HEK293 (cell line): Measurements from ENCODE around the gene PLCB1.

Experiments
- CTCF ChIA-PET: fragments of 350-600 bp; formaldehyde crosslinking; extraction: SDS; loops from one replicate; lab custom pipeline; 2021; ENCODE audit warnings: antibody characterized with exemption; lab: Yijun Ruan, JAX
- POLR2A ChIA-PET: fragments of 300-600 bp; formaldehyde crosslinking; extraction: SDS; loops from one replicate; lab custom pipeline; 2020; ENCODE audit warnings: antibody characterized with exemption, inconsistent platforms; lab: Yijun Ruan, JAX
- H3K27ac ChIP-seq: fragments of 200-500 bp; sonication (Bioruptor generic); 2 replicates; pipeline ENCODE4 v1.5.1; 2014; ENCODE audit warnings: low read depth, low read length, control low read depth, inconsistent platforms; ENCODE audit errors: extremely low read depth
- H3K36me3 ChIP-seq, 2 experiments: fragments of 200-500 bp in 1 of 2; sonication (Bioruptor generic) in 1 of 2; 1 replicate in 1 of 2; 2 replicates in 1 of 2; pipeline ENCODE4 v1.5.1; 2014 to 2017; ENCODE audit warnings: inconsistent platforms in 2 of 2, low read length in 2 of 2; ENCODE audit not compliant: control insufficient read depth in 2 of 2, insufficient read depth in 1 of 2
- H3K4me1 ChIP-seq: fragments of 200-500 bp; sonication (Bioruptor generic); 2 replicates; pipeline ENCODE4 v1.5.1; 2014; ENCODE audit warnings: mild to moderate bottlenecking, low read length, inconsistent platforms; ENCODE audit not compliant: control insufficient read depth, insufficient read depth
- H3K4me3 ChIP-seq: 2 replicates; pipeline ENCODE4 v1.5.1; 2011; ENCODE audit warnings: low read depth, mild to moderate bottlenecking, control low read depth, low read length, moderate library complexity
- H3K9me3 ChIP-seq: fragments of 200-500 bp; sonication (Bioruptor generic); 2 replicates; pipeline ENCODE4 v1.5.1; 2014; ENCODE audit warnings: low read depth, low read length, inconsistent platforms; ENCODE audit not compliant: control insufficient read depth, insufficient read depth
- HOXA7 ChIP-seq: sonication (generic); formaldehyde crosslinking; IDR thresholded peaks from 2 replicates; pipeline ENCODE4 v1.8.1; 2022; ENCODE audit warnings: missing genetic modification reagents, borderline replicate concordance
- HOXD13 ChIP-seq: sonication (generic); formaldehyde crosslinking; IDR thresholded peaks from 2 replicates; pipeline ENCODE4 v1.8.0; 2022; ENCODE audit warnings: missing genetic modification reagents, borderline replicate concordance
- IKZF3 ChIP-seq: fragments of 450-650 bp; IDR thresholded peaks from 2 replicates; pipeline ENCODE4 v1.5.0; 2018; ENCODE audit warnings: missing biosample characterization, mild to moderate bottlenecking, missing genetic modification characterization, moderate library complexity
- KLF16 ChIP-seq: fragments of 450-650 bp; formaldehyde crosslinking; IDR thresholded peaks from 2 replicates; pipeline ENCODE4 v1.5.1; 2017; ENCODE audit warnings: missing biosample characterization, missing genetic modification characterization
- ZIC2 ChIP-seq: fragments of 450-650 bp; formaldehyde crosslinking; IDR thresholded peaks from 2 replicates; pipeline ENCODE4 v1.5.1; 2016; ENCODE audit warnings: missing biosample characterization, missing genetic modification characterization
- ZNF157 ChIP-seq: fragments of 450-650 bp; formaldehyde crosslinking; IDR thresholded peaks from 2 replicates; pipeline ENCODE4 v1.5.1; 2016; ENCODE audit warnings: missing biosample characterization, missing genetic modification characterization
- ZNF184 ChIP-seq: fragments of 450-650 bp; IDR thresholded peaks from 2 replicates; pipeline ENCODE4 v1.5.1; 2018; ENCODE audit warnings: missing biosample characterization, mild to moderate bottlenecking, missing genetic modification characterization
- ZNF19 ChIP-seq: fragments of 450-650 bp; formaldehyde crosslinking; IDR thresholded peaks from 2 replicates; pipeline ENCODE4; 2016; ENCODE audit warnings: missing biosample characterization, missing genetic modification characterization, low read depth
- ZNF2 ChIP-seq: fragments of 450-650 bp; formaldehyde crosslinking; IDR thresholded peaks from 2 replicates; pipeline ENCODE4 v1.5.1; 2016; ENCODE audit warnings: missing biosample characterization, missing genetic modification characterization
- ZNF214 ChIP-seq: fragments of 450-650 bp; formaldehyde crosslinking; IDR thresholded peaks from 2 replicates; pipeline ENCODE4 v1.5.1; 2017; ENCODE audit warnings: missing biosample characterization, mild to moderate bottlenecking, missing genetic modification characterization, borderline replicate concordance
- ZNF223 ChIP-seq: fragments of 450-650 bp; formaldehyde crosslinking; IDR thresholded peaks from 2 replicates; pipeline ENCODE4 v1.5.1; 2016; ENCODE audit warnings: missing biosample characterization, missing genetic modification characterization
- ZNF354C ChIP-seq: fragments of 450-650 bp; formaldehyde crosslinking; IDR thresholded peaks from 2 replicates; pipeline ENCODE4 v1.5.1; 2016; ENCODE audit warnings: missing biosample characterization, missing genetic modification characterization, low read depth, borderline replicate concordance
- ZNF394 ChIP-seq: fragments of 450-650 bp; formaldehyde crosslinking; IDR thresholded peaks from 2 replicates; pipeline ENCODE4 v1.5.1; 2016; ENCODE audit warnings: missing biosample characterization, missing genetic modification characterization, mild to moderate bottlenecking, moderate library complexity, borderline replicate concordance
- ZNF423 ChIP-seq: fragments of 450-650 bp; formaldehyde crosslinking; IDR thresholded peaks from 2 replicates; pipeline ENCODE4 v1.5.1; 2016; ENCODE audit warnings: missing biosample characterization, missing genetic modification characterization
- ZNF426 ChIP-seq: fragments of 450-650 bp; formaldehyde crosslinking; IDR thresholded peaks from 2 replicates; pipeline ENCODE4 v1.5.1; 2017; ENCODE audit warnings: missing biosample characterization, missing genetic modification characterization, mild to moderate bottlenecking, inconsistent platforms, moderate library complexity
- ZNF501 ChIP-seq: fragments of 450-650 bp; formaldehyde crosslinking; IDR thresholded peaks from 2 replicates; pipeline ENCODE4 v1.5.1; 2016; ENCODE audit warnings: missing biosample characterization, missing genetic modification characterization
- ZNF510 ChIP-seq: fragments of 450-650 bp; formaldehyde crosslinking; IDR thresholded peaks from 2 replicates; pipeline ENCODE4 v1.5.1; 2018; ENCODE audit warnings: mild to moderate bottlenecking, missing genetic modification characterization, missing biosample characterization; ENCODE audit not compliant: insufficient replicate concordance
- ZNF530 ChIP-seq: fragments of 450-650 bp; formaldehyde crosslinking; IDR thresholded peaks from 2 replicates; pipeline ENCODE4 v1.5.1; 2016; ENCODE audit warnings: low read depth, missing biosample characterization, missing genetic modification characterization
- ZNF555 ChIP-seq: fragments of 450-650 bp; formaldehyde crosslinking; conservative IDR thresholded peaks from 2 replicates; pipeline ENCODE4 v1.5.1; 2017; ENCODE audit warnings: missing biosample characterization, mild to moderate bottlenecking, missing genetic modification characterization, inconsistent platforms
- ZNF623 ChIP-seq: fragments of 450-650 bp; formaldehyde crosslinking; IDR thresholded peaks from 2 replicates; pipeline ENCODE4 v1.5.1; 2016; ENCODE audit warnings: missing biosample characterization, missing genetic modification characterization
- ZNF658 ChIP-seq: fragments of 450-650 bp; formaldehyde crosslinking; IDR thresholded peaks from 2 replicates; pipeline ENCODE4; 2016; ENCODE audit warnings: missing biosample characterization, missing genetic modification characterization
- ZNF660 ChIP-seq: fragments of 450-650 bp; IDR thresholded peaks from 2 replicates; pipeline ENCODE4 v1.5.1; 2018; ENCODE audit warnings: missing biosample characterization, mild to moderate bottlenecking, missing genetic modification characterization
- ZNF670 ChIP-seq: fragments of 450-650 bp; formaldehyde crosslinking; IDR thresholded peaks from 2 replicates; pipeline ENCODE4 v1.5.1; 2016; ENCODE audit warnings: missing biosample characterization, missing genetic modification characterization, low read depth
- ZNF701 ChIP-seq: fragments of 450-650 bp; formaldehyde crosslinking; IDR thresholded peaks from 2 replicates; pipeline ENCODE4 v1.5.1; 2016; ENCODE audit warnings: missing biosample characterization, missing genetic modification characterization
- ZNF830 ChIP-seq: fragments of 450-650 bp; IDR thresholded peaks from 2 replicates; pipeline ENCODE4 v1.5.0; 2018; ENCODE audit warnings: missing biosample characterization, missing genetic modification characterization, low read depth, mild to moderate bottlenecking, moderate library complexity
- ZXDB ChIP-seq: fragments of 450-650 bp; formaldehyde crosslinking; IDR thresholded peaks from 2 replicates; pipeline ENCODE4 v1.5.1; 2016; ENCODE audit warnings: missing biosample characterization, missing genetic modification characterization
- TF ChIP-seq, protein P1 (sequence below): sonication (generic); formaldehyde crosslinking; IDR thresholded peaks from 2 replicates; pipeline ENCODE4 v1.8.1; 2022; ENCODE audit warnings: mild to moderate bottlenecking, moderate library complexity, missing genetic modification reagents
- TF ChIP-seq, protein P2 (sequence below): fragments of 450-650 bp; formaldehyde crosslinking; optimal IDR thresholded peaks from 2 replicates; pipeline ENCODE3; 2016; ENCODE audit warnings: missing biosample characterization, mild to moderate bottlenecking, missing genetic modification characterization

PLCB1 gene

DNA sequence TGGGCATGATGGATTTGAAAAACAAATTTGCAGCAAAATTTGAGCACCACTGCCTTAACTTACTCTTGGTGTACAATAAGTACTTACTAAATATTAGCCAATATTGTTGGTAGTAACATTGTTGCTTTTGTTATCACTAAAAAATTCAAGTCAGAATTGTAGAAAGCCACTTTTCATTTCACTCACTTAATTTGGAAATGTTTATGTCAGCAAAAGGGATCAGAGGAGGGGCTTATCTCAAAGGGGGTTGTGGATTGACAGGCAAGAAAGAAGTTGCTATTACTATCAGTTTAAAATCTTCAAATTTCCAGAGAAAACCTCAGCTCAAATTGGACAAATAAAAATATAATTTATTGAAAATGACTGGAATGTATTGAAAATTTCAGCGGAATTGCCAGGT lies 241.5 kb downstream of the PLCB1 start:
- POLR2A ChIA-PET, result no interaction called here
- CTCF ChIA-PET, result interaction anchor here (1.5 kb wide), 1 partner anchor 437 kb away, joined by 4 read pairs; no protein-coding TSS in a partner anchor
- TF ChIP-seq ZNF223 (tag by site-specific recombination) (no peak), ZNF510 (tag by site-specific recombination) (no peak), ZNF157 (tag by site-specific recombination) (no peak), ZNF830 (tag by site-specific recombination) (no peak), ZNF660 (no peak), ZXDB (no peak), ZNF701 (tag by site-specific recombination) (no peak), ZNF354C (no peak), ZNF184 (tag by site-specific recombination) (no peak), ZNF214 (tag by site-specific recombination) (no peak), ZNF423 (tag by site-specific recombination) (no peak), ZNF623 (tag by site-specific recombination) (no peak), ZIC2 (tag by site-specific recombination) (no peak)
- TF ChIP-seq, protein P1, sequence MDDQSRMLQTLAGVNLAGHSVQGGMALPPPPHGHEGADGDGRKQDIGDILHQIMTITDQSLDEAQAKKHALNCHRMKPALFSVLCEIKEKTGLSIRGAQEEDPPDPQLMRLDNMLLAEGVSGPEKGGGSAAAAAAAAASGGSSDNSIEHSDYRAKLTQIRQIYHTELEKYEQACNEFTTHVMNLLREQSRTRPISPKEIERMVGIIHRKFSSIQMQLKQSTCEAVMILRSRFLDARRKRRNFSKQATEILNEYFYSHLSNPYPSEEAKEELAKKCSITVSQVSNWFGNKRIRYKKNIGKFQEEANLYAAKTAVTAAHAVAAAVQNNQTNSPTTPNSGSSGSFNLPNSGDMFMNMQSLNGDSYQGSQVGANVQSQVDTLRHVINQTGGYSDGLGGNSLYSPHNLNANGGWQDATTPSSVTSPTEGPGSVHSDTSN, result no peak

GRCh38 chr20:8375898-8376297 lies 243.8 kb downstream of the PLCB1 start:
- TF ChIP-seq ZNF555 (tag by site-specific recombination) (no peak), ZNF670 (tag by site-specific recombination) (no peak), IKZF3 (tag by site-specific recombination) (no peak), ZNF2 (no peak), ZNF501 (tag by site-specific recombination) (no peak), HOXD13 (CRISPR knock-in tag) (no peak), HOXA7 (CRISPR knock-in tag) (no peak), ZNF530 (tag by site-specific recombination) (no peak), KLF16 (tag by site-specific recombination) (no peak), ZNF701 (tag by site-specific recombination) (no peak), ZNF19 (no peak), ZNF426 (tag by site-specific recombination) (no peak), ZNF394 (tag by site-specific recombination) (no peak), ZNF658 (no peak)
- TF ChIP-seq, protein P2, sequence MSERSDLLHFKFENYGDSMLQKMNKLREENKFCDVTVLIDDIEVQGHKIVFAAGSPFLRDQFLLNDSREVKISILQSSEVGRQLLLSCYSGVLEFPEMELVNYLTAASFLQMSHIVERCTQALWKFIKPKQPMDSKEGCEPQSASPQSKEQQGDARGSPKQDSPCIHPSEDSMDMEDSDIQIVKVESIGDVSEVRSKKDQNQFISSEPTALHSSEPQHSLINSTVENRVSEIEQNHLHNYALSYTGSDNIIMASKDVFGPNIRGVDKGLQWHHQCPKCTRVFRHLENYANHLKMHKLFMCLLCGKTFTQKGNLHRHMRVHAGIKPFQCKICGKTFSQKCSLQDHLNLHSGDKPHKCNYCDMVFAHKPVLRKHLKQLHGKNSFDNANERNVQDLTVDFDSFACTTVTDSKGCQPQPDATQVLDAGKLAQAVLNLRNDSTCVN (tag by site-specific recombination), result no peak
- ChIA-PET POLR2A (no interaction called here), CTCF (interaction anchor here (0.6 kb wide), 1 partner anchor 342 kb away, joined by 4 read pairs; no protein-coding TSS in a partner anchor)
- Histone ChIP-seq H3K36me3 (no peaks in the 10 kb centered on the region), H3K4me3 (no peak overlapping the region), H3K9me3 (no peaks in the 10 kb centered on the region), H3K4me1 (0 out of 2 replicates have a peak, but pooled peaks cover 7% of the 10 kb centered on the region), H3K27ac (no peak overlapping the region)

More for the DNA sequence above, 241.5 kb downstream of the PLCB1 start:
- Histone ChIP-seq H3K36me3 (no peaks in the 10 kb centered on the region), H3K9me3 (no peaks in the 10 kb centered on the region), H3K4me3 (no peak overlapping the region), H3K27ac (no peak overlapping the region), H3K4me1 (0 out of 2 replicates have a peak, but pooled peaks cover 7% of the 10 kb centered on the region)
